C4-2B (cell line): ENCODE measurements around the gene CABP7.
"Not testable (repeated sequence)": the region's sequence is repeated elsewhere in the genome, so short reads cannot be mapped to it uniquely, and the experiment has no call there.

Experiments
- H3K27ac ChIP-seq: fragments of 450-650 bp; 2 replicates; pipeline ENCODE4 v1.5.1; 2017
- CTCF ChIP-seq: fragments of 450-650 bp; conservative IDR thresholded peaks from 2 replicates; pipeline ENCODE4 v1.5.1; 2017; ENCODE audit warnings: mild to moderate bottlenecking
- ZFX ChIP-seq: fragments of 450-650 bp; IDR thresholded peaks from 2 replicates; pipeline ENCODE4 v1.6.1; 2017

The CABP7 gene

GRCh38 chr22:29750029-29750428 is 30.2 kb downstream of the CABP7 start:
- H3K27ac ChIP-seq, result no peak overlapping the region
- TF ChIP-seq ZFX (no peak), CTCF (no peak)

GRCh38 chr22:29750559-29751538 is 31.0 kb downstream of the CABP7 start:
- no peak overlapping the region for H3K27ac ChIP-seq
- TF ChIP-seq CTCF, result no peak
- no peak for TF ChIP-seq ZFX

GRCh38 chr22:29751669-29752068 is 31.9 kb downstream of the CABP7 start:
- no peak for TF ChIP-seq ZFX
- no peak for TF ChIP-seq CTCF
- H3K27ac ChIP-seq, result no peak overlapping the region

GRCh38 chr22:29753808-29754657 is 34.2 kb downstream of the CABP7 start:
- TF ChIP-seq CTCF, result no peak
- TF ChIP-seq ZFX, result no peak
- no peak overlapping the region for H3K27ac ChIP-seq

- H3K27ac ChIP-seq, result not testable (repeated sequence)
Measured at GRCh38 chr22:29754658-29755395, 35.0 kb downstream of the CABP7 start.

GRCh38 chr22:29755889-29756288 is 36.1 kb downstream of the CABP7 start:
- no peak overlapping the region for H3K27ac ChIP-seq
- TF ChIP-seq CTCF, result no peak
- no peak for TF ChIP-seq ZFX

GRCh38 chr22:29756341-29756740 is 36.5 kb downstream of the CABP7 start:
- H3K27ac ChIP-seq, result no peak overlapping the region
- TF ChIP-seq ZFX, result no peak
- TF ChIP-seq CTCF, result no peak
